Ishikawa (cell line): Measurements from ENCODE around the gene PCSK4.
A peak's percentile ranks its signal among the peaks of the same experiment; 100 is the strongest.

Experiments used
- CEBPB ChIP-seq: IDR thresholded peaks from 2 replicates; pipeline ENCODE4 v1.6.1; 2012
- CREB1 ChIP-seq: IDR thresholded peaks from 2 replicates; pipeline ENCODE4 v1.6.1; 2012; ENCODE audit warnings: low read depth
- EGR1 ChIP-seq: IDR thresholded peaks from 2 replicates; pipeline ENCODE4 v1.6.1; 2012
- EP300 ChIP-seq: IDR thresholded peaks from 2 replicates; pipeline ENCODE4 v1.6.1; 2012; ENCODE audit warnings: borderline replicate concordance
- FOXM1 ChIP-seq: IDR thresholded peaks from 2 replicates; pipeline ENCODE4 v1.6.1; 2012; ENCODE audit warnings: low read depth, borderline replicate concordance
- NFIC ChIP-seq: IDR thresholded peaks from 2 replicates; pipeline ENCODE4 v1.6.1; 2012
- RAD21 ChIP-seq: IDR thresholded peaks from 2 replicates; pipeline ENCODE4 v1.6.1; 2012; ENCODE audit warnings: low read depth
- TAF1 ChIP-seq: IDR thresholded peaks from 2 replicates; pipeline ENCODE4 v1.6.1; 2012; ENCODE audit warnings: low read depth, mild to moderate bottlenecking
- TCF12 ChIP-seq: IDR thresholded peaks from 2 replicates; pipeline ENCODE4 v1.6.1; 2012; ENCODE audit warnings: low read depth
- TEAD4 ChIP-seq: IDR thresholded peaks from 2 replicates; pipeline ENCODE4 v1.6.1; 2012
- YY1 ChIP-seq: IDR thresholded peaks from 2 replicates; pipeline ENCODE4 v1.6.1; 2012; ENCODE audit warnings: low read depth
- TF ChIP-seq, protein P1 (sequence below): IDR thresholded peaks from 2 replicates; pipeline ENCODE4 v1.6.1; 2012; ENCODE audit warnings: low read depth, mild to moderate bottlenecking
- TF ChIP-seq, protein P2 (sequence below): IDR thresholded peaks from 2 replicates; pipeline ENCODE4 v1.6.1; 2012
- TF ChIP-seq, protein P3 (sequence below): IDR thresholded peaks from 2 replicates; pipeline ENCODE4 v1.6.1; 2012

DNA sequence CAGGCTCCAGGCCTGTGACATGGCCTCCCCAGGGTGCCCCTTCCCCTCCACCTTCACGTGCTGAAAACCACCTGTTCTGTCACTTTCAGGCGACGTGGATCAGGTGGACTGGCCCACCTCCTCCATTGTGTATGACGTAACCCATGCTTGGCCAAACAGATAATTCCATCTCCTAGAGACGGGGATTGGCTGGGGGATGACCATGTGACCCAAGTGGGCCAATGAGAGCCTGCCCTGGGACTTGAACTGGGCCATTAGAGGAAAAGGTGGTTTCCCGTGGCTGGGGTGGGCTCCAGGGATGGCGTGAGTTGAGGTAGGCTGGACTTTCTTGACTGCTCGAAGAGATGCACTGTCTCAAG lies 26.2 kb upstream of the PCSK4 start:
- TF ChIP-seq TAF1: no peak
- TF ChIP-seq YY1: no peak
- TF ChIP-seq TCF12: no peak
- no peak for TF ChIP-seq FOXM1
- TF ChIP-seq EP300: no peak
- no peak for TF ChIP-seq CREB1
- no peak for TF ChIP-seq CEBPB
- TF ChIP-seq NFIC: no peak
- TF ChIP-seq, protein P1, sequence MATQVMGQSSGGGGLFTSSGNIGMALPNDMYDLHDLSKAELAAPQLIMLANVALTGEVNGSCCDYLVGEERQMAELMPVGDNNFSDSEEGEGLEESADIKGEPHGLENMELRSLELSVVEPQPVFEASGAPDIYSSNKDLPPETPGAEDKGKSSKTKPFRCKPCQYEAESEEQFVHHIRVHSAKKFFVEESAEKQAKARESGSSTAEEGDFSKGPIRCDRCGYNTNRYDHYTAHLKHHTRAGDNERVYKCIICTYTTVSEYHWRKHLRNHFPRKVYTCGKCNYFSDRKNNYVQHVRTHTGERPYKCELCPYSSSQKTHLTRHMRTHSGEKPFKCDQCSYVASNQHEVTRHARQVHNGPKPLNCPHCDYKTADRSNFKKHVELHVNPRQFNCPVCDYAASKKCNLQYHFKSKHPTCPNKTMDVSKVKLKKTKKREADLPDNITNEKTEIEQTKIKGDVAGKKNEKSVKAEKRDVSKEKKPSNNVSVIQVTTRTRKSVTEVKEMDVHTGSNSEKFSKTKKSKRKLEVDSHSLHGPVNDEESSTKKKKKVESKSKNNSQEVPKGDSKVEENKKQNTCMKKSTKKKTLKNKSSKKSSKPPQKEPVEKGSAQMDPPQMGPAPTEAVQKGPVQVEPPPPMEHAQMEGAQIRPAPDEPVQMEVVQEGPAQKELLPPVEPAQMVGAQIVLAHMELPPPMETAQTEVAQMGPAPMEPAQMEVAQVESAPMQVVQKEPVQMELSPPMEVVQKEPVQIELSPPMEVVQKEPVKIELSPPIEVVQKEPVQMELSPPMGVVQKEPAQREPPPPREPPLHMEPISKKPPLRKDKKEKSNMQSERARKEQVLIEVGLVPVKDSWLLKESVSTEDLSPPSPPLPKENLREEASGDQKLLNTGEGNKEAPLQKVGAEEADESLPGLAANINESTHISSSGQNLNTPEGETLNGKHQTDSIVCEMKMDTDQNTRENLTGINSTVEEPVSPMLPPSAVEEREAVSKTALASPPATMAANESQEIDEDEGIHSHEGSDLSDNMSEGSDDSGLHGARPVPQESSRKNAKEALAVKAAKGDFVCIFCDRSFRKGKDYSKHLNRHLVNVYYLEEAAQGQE: no peak
- TF ChIP-seq, protein P2, sequence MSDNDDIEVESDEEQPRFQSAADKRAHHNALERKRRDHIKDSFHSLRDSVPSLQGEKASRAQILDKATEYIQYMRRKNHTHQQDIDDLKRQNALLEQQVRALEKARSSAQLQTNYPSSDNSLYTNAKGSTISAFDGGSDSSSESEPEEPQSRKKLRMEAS: no peak
- no peak for TF ChIP-seq RAD21
- TF ChIP-seq, protein P3, sequence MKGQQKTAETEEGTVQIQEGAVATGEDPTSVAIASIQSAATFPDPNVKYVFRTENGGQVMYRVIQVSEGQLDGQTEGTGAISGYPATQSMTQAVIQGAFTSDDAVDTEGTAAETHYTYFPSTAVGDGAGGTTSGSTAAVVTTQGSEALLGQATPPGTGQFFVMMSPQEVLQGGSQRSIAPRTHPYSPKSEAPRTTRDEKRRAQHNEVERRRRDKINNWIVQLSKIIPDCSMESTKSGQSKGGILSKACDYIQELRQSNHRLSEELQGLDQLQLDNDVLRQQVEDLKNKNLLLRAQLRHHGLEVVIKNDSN: peak; percentile 78
- no peak for TF ChIP-seq TEAD4
- TF ChIP-seq EGR1: no peak
